Activated T-cell treated with anti-CD3 and anti-CD28 coated beads, Interleukin-2, amount 50 U/mL, for 1 hour (primary cell): Measurements from ENCODE around the gene GH2.
"Not testable (repeated sequence)": the region's sequence is repeated elsewhere in the genome, so short reads cannot be mapped to it uniquely, and the experiment has no call there.

Experiments used
- DNase-seq: peaks from one replicate; pipeline ENCODE4 v3.0.0-alpha.2; 2020

GH2 gene

GRCh38 chr17:63881935-63882601 lies at the start of gene GH2:
GH2 (minus strand) TSS chr17:63881944; CDS start chr17:63881801, 143 bp downstream.
- peak; percentile 54 for DNase-seq

- DNase-seq: peak; percentile 61
Observed at GRCh38 chr17:63930951-63931575, 49.3 kb upstream of the GH2 start.

GRCh38 chr17:63929860-63930766 lies 48.4 kb upstream of the GH2 start:
- no peak for DNase-seq

- no peak for DNase-seq
Observed at GRCh38 chr17:63928966-63929695, 47.4 kb upstream of the GH2 start.

GRCh38 chr17:63928172-63928666 lies 46.5 kb upstream of the GH2 start:
- no peak for DNase-seq

- DNase-seq: no peak
Observed at GRCh38 chr17:63927464-63928171, 45.9 kb upstream of the GH2 start.

- DNase-seq: no peak
Observed at GRCh38 chr17:63926164-63926563, 44.4 kb upstream of the GH2 start.

GRCh38 chr17:63925615-63926014 lies 43.9 kb upstream of the GH2 start:
- DNase-seq: no peak

GRCh38 chr17:63922402-63922801 lies 40.7 kb upstream of the GH2 start:
- DNase-seq: not testable (repeated sequence)

- DNase-seq: not testable (repeated sequence)
Observed at GRCh38 chr17:63920779-63921178, 39.0 kb upstream of the GH2 start.

GRCh38 chr17:63920050-63920449 lies 38.3 kb upstream of the GH2 start:
- DNase-seq: not testable (repeated sequence)

- DNase-seq: peak; percentile 72
Observed at GRCh38 chr17:63919311-63919723, 37.6 kb upstream of the GH2 start.

- DNase-seq: not testable (repeated sequence)
Observed at GRCh38 chr17:63918789-63919305, 37.1 kb upstream of the GH2 start, which contains the start of gene GH1. GH1 (minus strand) TSS chr17:63918839; CDS start chr17:63918776, 63 bp downstream.

GRCh38 chr17:63918305-63918704 lies 36.6 kb upstream of the GH2 start:
- DNase-seq: no peak

- no peak for DNase-seq
Observed at GRCh38 chr17:63917646-63918045, 35.9 kb upstream of the GH2 start.

GRCh38 chr17:63917206-63917605 lies 35.5 kb upstream of the GH2 start:
- not testable (repeated sequence) for DNase-seq

- DNase-seq: no peak
Observed at GRCh38 chr17:63916566-63917185, 34.9 kb upstream of the GH2 start.

GRCh38 chr17:63915753-63916152 lies 34.0 kb upstream of the GH2 start:
- DNase-seq: not testable (repeated sequence)

- DNase-seq: no peak
Observed at GRCh38 chr17:63914471-63914870, 32.7 kb upstream of the GH2 start.

GRCh38 chr17:63911657-63912100 lies 29.9 kb upstream of the GH2 start:
- peak; percentile 67 for DNase-seq

- DNase-seq: no peak
Observed at GRCh38 chr17:63911041-63911635, 29.4 kb upstream of the GH2 start, which contains the start of gene CSHL1. CSHL1 (minus strand) TSS chr17:63911258; CDS start chr17:63911196, 62 bp downstream.
